ENCODE measurements around the gene RYR2.

- TF ChIP-seq, protein P1, sequence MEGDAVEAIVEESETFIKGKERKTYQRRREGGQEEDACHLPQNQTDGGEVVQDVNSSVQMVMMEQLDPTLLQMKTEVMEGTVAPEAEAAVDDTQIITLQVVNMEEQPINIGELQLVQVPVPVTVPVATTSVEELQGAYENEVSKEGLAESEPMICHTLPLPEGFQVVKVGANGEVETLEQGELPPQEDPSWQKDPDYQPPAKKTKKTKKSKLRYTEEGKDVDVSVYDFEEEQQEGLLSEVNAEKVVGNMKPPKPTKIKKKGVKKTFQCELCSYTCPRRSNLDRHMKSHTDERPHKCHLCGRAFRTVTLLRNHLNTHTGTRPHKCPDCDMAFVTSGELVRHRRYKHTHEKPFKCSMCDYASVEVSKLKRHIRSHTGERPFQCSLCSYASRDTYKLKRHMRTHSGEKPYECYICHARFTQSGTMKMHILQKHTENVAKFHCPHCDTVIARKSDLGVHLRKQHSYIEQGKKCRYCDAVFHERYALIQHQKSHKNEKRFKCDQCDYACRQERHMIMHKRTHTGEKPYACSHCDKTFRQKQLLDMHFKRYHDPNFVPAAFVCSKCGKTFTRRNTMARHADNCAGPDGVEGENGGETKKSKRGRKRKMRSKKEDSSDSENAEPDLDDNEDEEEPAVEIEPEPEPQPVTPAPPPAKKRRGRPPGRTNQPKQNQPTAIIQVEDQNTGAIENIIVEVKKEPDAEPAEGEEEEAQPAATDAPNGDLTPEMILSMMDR (IDR thresholded peaks at IDR 0.05; ENCODE audit: low read depth, low read length) = no peak
- TF ChIP-seq EZH2phosphoT487 (IDR thresholded peaks at IDR 0.05; ENCODE audit: low read depth) = no peak
Observed at GRCh38 chr1:237861944-237862343, 820.0 kb downstream of the RYR2 start.

All from OCI-LY3 (cell line).